ENCODE data around the gene HPSE2.

The HPSE2 gene

DNA sequence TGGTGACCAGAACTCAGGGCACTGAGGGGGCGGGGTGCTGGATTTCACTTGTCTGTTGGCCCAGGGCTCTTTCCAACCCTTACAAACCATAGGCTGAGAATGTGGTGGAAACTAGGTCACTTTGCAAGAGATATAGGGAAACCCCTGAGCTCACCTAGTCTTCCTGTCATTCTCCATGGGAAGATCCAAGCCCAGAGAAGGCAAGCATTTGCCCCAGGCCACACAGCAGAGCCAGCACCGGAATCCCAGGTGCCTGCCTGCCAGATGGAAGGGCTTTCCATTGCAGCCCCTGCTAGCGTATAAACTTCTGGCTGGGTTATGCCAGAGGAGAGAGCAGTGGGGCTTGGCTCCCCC lies 821.1 kb downstream of the HPSE2 start:
- DNase-seq (ENCODE audit: low read depth) = no peak
- no peak overlapping the region for H3K4me3 ChIP-seq (ENCODE audit: low read depth, low read length)
- TF ChIP-seq, protein P1, sequence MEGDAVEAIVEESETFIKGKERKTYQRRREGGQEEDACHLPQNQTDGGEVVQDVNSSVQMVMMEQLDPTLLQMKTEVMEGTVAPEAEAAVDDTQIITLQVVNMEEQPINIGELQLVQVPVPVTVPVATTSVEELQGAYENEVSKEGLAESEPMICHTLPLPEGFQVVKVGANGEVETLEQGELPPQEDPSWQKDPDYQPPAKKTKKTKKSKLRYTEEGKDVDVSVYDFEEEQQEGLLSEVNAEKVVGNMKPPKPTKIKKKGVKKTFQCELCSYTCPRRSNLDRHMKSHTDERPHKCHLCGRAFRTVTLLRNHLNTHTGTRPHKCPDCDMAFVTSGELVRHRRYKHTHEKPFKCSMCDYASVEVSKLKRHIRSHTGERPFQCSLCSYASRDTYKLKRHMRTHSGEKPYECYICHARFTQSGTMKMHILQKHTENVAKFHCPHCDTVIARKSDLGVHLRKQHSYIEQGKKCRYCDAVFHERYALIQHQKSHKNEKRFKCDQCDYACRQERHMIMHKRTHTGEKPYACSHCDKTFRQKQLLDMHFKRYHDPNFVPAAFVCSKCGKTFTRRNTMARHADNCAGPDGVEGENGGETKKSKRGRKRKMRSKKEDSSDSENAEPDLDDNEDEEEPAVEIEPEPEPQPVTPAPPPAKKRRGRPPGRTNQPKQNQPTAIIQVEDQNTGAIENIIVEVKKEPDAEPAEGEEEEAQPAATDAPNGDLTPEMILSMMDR (IDR thresholded peaks at IDR 0.05; ENCODE audit: low read depth, low read length, missing control alignments) = no peak

DNA sequence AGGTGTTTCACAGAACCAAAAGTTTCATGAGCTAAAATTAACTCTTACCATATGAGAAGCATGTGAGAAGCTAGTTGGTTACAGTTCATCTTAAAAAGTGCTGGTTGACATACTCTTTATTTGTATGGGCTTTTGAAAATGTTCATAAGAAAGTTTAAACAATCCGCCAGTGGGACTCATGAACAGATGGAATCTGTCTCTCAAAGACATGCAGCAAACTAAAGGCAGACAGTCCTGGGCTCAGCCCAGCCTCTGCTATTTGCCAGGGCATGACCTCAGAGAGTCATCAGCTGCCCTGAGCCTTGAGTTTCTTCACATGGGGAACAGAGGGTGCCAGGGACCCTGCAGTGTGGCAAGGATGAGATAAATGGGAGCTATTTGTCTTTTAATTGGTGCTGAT lies 823.9 kb downstream of the HPSE2 start:
- TF ChIP-seq, protein P1 (IDR thresholded peaks at IDR 0.05; ENCODE audit: low read depth, low read length, missing control alignments) = no peak
- no peak for DNase-seq (ENCODE audit: low read depth)
- no peak overlapping the region for H3K4me3 ChIP-seq (ENCODE audit: low read depth, low read length)

DNA sequence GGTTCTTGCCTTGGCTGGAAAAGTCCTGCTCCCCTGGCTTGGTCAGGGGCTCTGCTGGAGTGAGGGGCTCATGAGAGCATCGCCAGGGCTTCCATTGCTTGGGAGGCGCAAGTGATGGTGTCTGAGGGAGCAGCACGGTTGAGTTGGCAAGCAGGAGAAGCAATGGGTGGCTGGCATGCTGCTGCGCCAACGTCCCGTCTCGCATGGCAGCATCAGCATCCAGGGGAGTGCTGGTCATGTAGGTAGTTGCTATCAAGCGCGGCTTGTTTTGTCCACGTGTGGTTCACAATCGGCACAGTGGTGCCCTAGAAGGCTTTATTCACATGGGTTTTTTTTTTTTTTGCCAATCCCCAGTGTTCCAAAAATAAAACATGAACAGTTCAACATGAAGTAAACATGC lies 824.5 kb downstream of the HPSE2 start:
- TF ChIP-seq, protein P1 (IDR thresholded peaks at IDR 0.05; ENCODE audit: low read depth, low read length, missing control alignments) = no peak
- DNase-seq (ENCODE audit: low read depth) = no peak
- H3K4me3 ChIP-seq (ENCODE audit: low read depth, low read length) = no peak overlapping the region

DNA sequence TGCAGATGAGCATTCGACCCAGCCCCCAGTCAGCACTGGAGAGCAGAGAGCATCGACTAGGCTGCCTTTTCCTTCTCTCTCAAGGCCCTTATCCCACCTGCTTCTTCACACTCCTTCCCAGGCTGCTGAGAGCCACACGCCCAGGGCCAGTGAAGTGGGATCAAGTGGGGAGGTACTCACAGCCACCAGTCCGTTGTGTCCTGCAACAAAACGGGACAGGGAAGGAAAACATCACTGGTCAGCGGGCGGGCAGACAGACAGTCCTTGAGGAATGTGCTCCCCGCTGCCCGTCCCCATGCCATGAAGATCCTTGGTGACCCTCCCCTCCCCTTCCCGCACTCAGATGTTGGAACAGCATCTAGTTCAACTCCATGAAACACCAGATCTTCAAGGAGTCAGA lies 824.9 kb downstream of the HPSE2 start:
- no peak for DNase-seq (ENCODE audit: low read depth)
- TF ChIP-seq, protein P1 (IDR thresholded peaks at IDR 0.05; ENCODE audit: low read depth, low read length, missing control alignments) = no peak
- H3K4me3 ChIP-seq (ENCODE audit: low read depth, low read length) = no peak overlapping the region

DNA sequence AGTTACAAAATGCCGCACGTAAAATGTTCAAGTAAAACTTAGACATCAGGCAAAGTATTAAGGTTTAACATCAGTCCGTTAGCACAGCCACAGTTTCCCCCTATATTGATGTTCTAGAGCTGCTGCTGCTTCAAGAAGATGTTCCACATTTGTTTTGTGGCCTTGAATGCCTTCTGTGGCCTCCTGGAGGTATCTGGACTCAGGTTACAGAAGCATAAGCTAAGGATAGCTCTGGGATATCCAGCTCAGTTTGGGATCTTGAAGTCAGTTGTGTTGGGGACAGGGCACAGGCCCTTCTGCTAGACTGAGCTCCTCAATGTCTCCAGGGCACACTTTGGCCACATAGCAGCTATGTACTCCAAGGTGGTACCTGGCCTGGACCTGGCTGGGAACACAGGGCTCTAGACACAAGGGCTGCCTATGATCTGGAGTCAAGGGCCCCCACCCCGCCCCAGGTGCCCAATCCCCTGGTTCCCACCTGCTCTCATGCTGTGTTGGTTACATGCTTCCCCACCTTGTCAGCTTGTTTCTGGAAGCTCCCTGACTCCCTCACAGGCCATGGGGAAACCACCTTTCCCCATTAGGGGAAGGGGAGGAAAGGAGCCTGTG lies 825.4 kb downstream of the HPSE2 start:
- no peak overlapping the region for H3K4me3 ChIP-seq (ENCODE audit: low read depth, low read length)
- TF ChIP-seq, protein P1 (IDR thresholded peaks at IDR 0.05; ENCODE audit: low read depth, low read length, missing control alignments) = no peak
- DNase-seq (ENCODE audit: low read depth) = no peak

DNA sequence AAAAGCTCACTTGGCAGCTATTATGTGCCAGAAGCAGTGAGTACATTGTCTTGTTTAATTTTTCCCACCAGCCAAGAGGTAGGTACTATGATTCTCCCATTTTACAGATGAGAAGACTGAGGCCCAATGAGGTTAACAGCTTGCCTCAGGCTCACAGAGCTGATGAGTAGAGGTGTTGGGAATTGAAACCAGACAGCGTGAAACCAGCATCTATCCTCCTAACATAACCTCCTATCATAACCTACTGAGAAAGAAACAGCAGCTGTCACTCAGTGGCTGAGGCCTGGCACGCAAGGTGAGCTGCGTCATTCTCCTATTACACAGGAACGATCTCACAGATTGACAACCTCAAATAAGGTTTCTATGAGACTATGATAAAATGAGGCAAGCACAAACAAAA lies 826.9 kb downstream of the HPSE2 start:
- TF ChIP-seq, protein P1 (IDR thresholded peaks at IDR 0.05; ENCODE audit: low read depth, low read length, missing control alignments) = no peak
- no peak overlapping the region for H3K4me3 ChIP-seq (ENCODE audit: low read depth, low read length)
- no peak for DNase-seq (ENCODE audit: low read depth)

DNA sequence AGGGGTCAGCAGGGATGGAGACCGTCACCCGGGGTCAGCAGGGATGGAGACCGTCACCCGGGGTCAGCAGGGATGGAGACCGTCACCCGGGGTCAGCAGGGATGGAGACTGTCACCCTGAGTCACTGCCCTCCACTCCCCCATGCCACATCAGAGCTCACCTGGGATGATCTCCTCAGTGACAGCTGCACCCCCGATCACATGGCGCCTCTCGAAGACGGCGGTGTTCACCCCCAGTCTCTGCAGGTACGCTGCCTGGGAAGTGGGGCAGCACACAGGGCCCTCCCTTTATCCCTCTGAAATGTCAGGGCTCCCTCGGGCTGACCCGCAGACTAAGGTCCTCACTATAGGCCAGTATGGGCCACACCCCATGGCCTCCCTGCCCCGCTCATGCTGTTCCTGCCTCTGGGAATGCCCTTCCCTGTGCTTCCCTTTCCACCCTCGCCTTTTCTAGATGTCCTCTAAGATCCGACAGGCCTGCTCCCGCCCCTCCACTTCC lies 827.9 kb downstream of the HPSE2 start:
- TF ChIP-seq, protein P1 (IDR thresholded peaks at IDR 0.05; ENCODE audit: low read depth, low read length, missing control alignments) = no peak
- DNase-seq (ENCODE audit: low read depth) = no peak
- H3K4me3 ChIP-seq (ENCODE audit: low read depth, low read length) = no peak overlapping the region
